Kidney (tissue), 14 donors: ENCODE results near the gene BACH2. TPM values are rescaled to one million over a fixed set of nuclear protein-coding genes. Genes with fewer than 3 reads are reported as not detected.
"Not testable (repeated sequence)": the region's sequence is repeated elsewhere in the genome, so short reads cannot be mapped to it uniquely, and the experiment has no call there.

Experiments
- DNase-seq, 5 donors: peaks; one replicate each; pipeline ENCODE4 v3.0.0-alpha.2; 2013 to 2020
- FAIRE-seq: peaks from 2 replicates; lab custom pipeline; 2012; peaks lifted over from hg19 to GRCh38; lab: Jason Lieb, UNC
- H3K27ac ChIP-seq, 2 donors: one replicate each; pipeline ENCODE4 v1.7.0; 2013; ENCODE audit warnings: low read depth in 2 of 2, low read length in 2 of 2, inconsistent platforms in 1 of 2
- H3K27me3 ChIP-seq: one replicate; pipeline ENCODE4 v1.7.1; 2013; ENCODE audit warnings: low read length, inconsistent platforms; ENCODE audit not compliant: control insufficient read depth, insufficient read depth
- H3K36me3 ChIP-seq, 3 donors: one replicate each; pipeline versions ENCODE4 v1.7.0 to v1.7.1; 2013; ENCODE audit warnings: low read length in 3 of 3, control low read depth in 1 of 3, inconsistent platforms in 1 of 3; ENCODE audit not compliant: insufficient read depth in 3 of 3, control insufficient read depth in 2 of 3
- H3K4me1 ChIP-seq, 3 donors: one replicate each; pipeline versions ENCODE4 v1.7.0 to v1.7.1; 2013; ENCODE audit warnings: low read length in 3 of 3, inconsistent platforms in 1 of 3, low read depth in 1 of 3; ENCODE audit not compliant: control insufficient read depth in 2 of 3, insufficient read depth in 2 of 3
- H3K4me3 ChIP-seq, 3 donors: one replicate each; pipeline versions ENCODE4 v1.7.0 to v1.8.1; 2013; ENCODE audit warnings: low read length in 3 of 3, control low read depth in 1 of 3, inconsistent platforms in 1 of 3
- H3K9ac ChIP-seq, 3 donors: one replicate each; pipeline versions ENCODE4 v1.7.0 to v1.7.1; 2013; ENCODE audit warnings: low read length in 3 of 3, control low read depth in 1 of 3, inconsistent platforms in 1 of 3
- H3K9me3 ChIP-seq, 3 donors: one replicate each; pipeline versions ENCODE4 v1.7.0 to v1.7.1; 2013; ENCODE audit warnings: low read length in 3 of 3, control low read depth in 1 of 3, inconsistent platforms in 1 of 3; ENCODE audit not compliant: control insufficient read depth in 2 of 3, insufficient read depth in 1 of 3
- CTCF ChIP-seq: IDR thresholded peaks from 3 replicates; pipeline ENCODE4 v1.5.1; 2012; ENCODE audit warnings: mild to moderate bottlenecking, moderate library complexity, borderline replicate concordance; ENCODE audit not compliant: insufficient read depth; ENCODE audit errors: extremely low read depth
- intact Hi-C: fragments of 100-400 bp; cut with DNase I; formaldehyde crosslinking; loops from one replicate; pipeline ENCODE4 v1.11.1; 2022
- polyA plus RNA-seq: library from polyadenylated mRNA; stranded (reverse); fragments of 350-450 nt; fragmentation: Illumina TruSeq; extraction: RNeasy Lipid Tissue Mini Kit (QIAGEN cat#74804); gene quantifications from one replicate; pipeline ENCODE4 v1.2.3, GENCODE V29; 2014; ENCODE audit warnings: low read depth, low replicate concordance; ENCODE audit not compliant: insufficient read depth
- total RNA-seq: library from RNA; stranded (reverse); fragmentation: NEBNext Ultra II Directional; extraction: Animal tissue kit (Norgen Biotek cat#: 25700); gene quantifications from one replicate; pipeline ENCODE4 v1.2.1, GENCODE V29; 2021
- donor health status: control.
- donor health status: control.
- donor health status: control.
- donor health status: control.
- donor health status: control.
- donor health status: DM: yes; HTN: yes; CAD: no.
- donor health status: Normal renal cell carcinoma (clear cell type).

The BACH2 gene
- total and polyA plus RNA-seq, 2 donors from 2014 or later = 0.32 to 6.9 TPM

GRCh38 chr6:90336388-90336947 lies 39.8 kb upstream of the BACH2 start:
- H3K4me3 ChIP-seq = no peak overlapping the region
- no peaks in the 10 kb centered on the region for H3K9me3 ChIP-seq
- H3K36me3 ChIP-seq = no peaks in the 10 kb centered on the region
- no peaks in the 10 kb centered on the region for H3K4me1 ChIP-seq
- TF ChIP-seq CTCF = no peak
- no peak overlapping the region for H3K9ac ChIP-seq
- intact Hi-C loops = no loop called here
- H3K27me3 ChIP-seq = no peaks in the 10 kb centered on the region
- FAIRE-seq = no peak
- H3K27ac ChIP-seq = no peak overlapping the region
- no peak for DNase-seq

GRCh38 chr6:90333928-90334327 lies 37.3 kb upstream of the BACH2 start:
- Histone ChIP-seq H3K4me1 (no peaks in the 10 kb centered on the region), H3K36me3 (no peaks in the 10 kb centered on the region), H3K4me3 (no peak overlapping the region), H3K9me3 (no peaks in the 10 kb centered on the region), H3K27ac (no peak overlapping the region), H3K27me3 (no peaks in the 10 kb centered on the region), H3K9ac (no peak overlapping the region)
- no peak for TF ChIP-seq CTCF
- intact Hi-C loops = no loop called here
- FAIRE-seq (no peak), DNase-seq (no peak)

- H3K27ac ChIP-seq, FAIRE-seq, H3K4me3 ChIP-seq, intact Hi-C loops, H3K27me3 ChIP-seq, H3K9me3 ChIP-seq, H3K9ac ChIP-seq, H3K4me1 ChIP-seq, DNase-seq, H3K36me3 ChIP-seq: not testable (repeated sequence)
Measured at GRCh38 chr6:90332978-90333543, 36.4 kb upstream of the BACH2 start.

GRCh38 chr6:90329386-90330077 lies 32.9 kb upstream of the BACH2 start:
- Histone ChIP-seq H3K4me3 (no peak overlapping the region), H3K4me1 (no peaks in the 10 kb centered on the region), H3K27me3 (no peaks in the 10 kb centered on the region), H3K36me3 (no peaks in the 10 kb centered on the region), H3K9me3 (no peaks in the 10 kb centered on the region), H3K27ac (no peak overlapping the region), H3K9ac (no peak overlapping the region)
- intact Hi-C loops = no loop called here
- no peak for TF ChIP-seq CTCF
- DNase-seq = no peak
- FAIRE-seq = no peak
